A673 (cell line): ENCODE data around the gene LEFTY1. TPM values are rescaled to one million over a fixed set of nuclear protein-coding genes. Genes with fewer than 3 reads are reported as not detected.

ENCODE experiments used
- BruUV-seq: library from RNA; stranded (reverse); fragments of 400-500 nt; replicated peaks from 2 replicates; lab custom pipeline; 2021; lab: Mats Ljungman, UMichigan
- CTCF ChIA-PET: fragments of 300-600 bp; sonication (Branson Sonifier 250); formaldehyde crosslinking; loops from one replicate; lab custom pipeline; 2022; ENCODE audit warnings: antibody characterized with exemption; lab: Charles Lee
- POLR2A ChIA-PET: fragments of 300-600 bp; sonication (Branson Sonifier 250); formaldehyde crosslinking; loops from one replicate; lab custom pipeline; 2022; ENCODE audit warnings: antibody characterized with exemption; ENCODE audit not compliant: low non-redundant PET; lab: Charles Lee
- DNase-seq: peaks from one replicate; pipeline ENCODE4 v3.0.0-alpha.2; 2015; ENCODE audit warnings: low spot score
- H3K27ac ChIP-seq: fragments of 200-600 bp; sonication (generic); 2 replicates; pipeline ENCODE4 v1.5.1; 2016; ENCODE audit warnings: mixed run types, low read depth, mild to moderate bottlenecking, mixed read lengths, antibody characterized with exemption, low read length; ENCODE audit not compliant: poor library complexity, severe bottlenecking
- H3K27me3 ChIP-seq: fragments of 200-600 bp; sonication (generic); replicated peaks from 2 replicates; pipeline ENCODE4 v1.6.1; 2017; ENCODE audit warnings: mixed run types, low read depth, mild to moderate bottlenecking, mixed read lengths, antibody characterized with exemption, low read length; ENCODE audit not compliant: insufficient read depth, poor library complexity
- H3K36me3 ChIP-seq: fragments of 200-600 bp; sonication (generic); 2 replicates; pipeline ENCODE4 v1.6.1; 2016; ENCODE audit warnings: mixed run types, mild to moderate bottlenecking, mixed read lengths, antibody characterized with exemption, low read length; ENCODE audit not compliant: insufficient read depth, poor library complexity, severe bottlenecking
- H3K4me1 ChIP-seq: fragments of 200-600 bp; sonication (generic); 2 replicates; pipeline ENCODE4 v1.6.1; 2017; ENCODE audit warnings: mixed run types, mild to moderate bottlenecking, mixed read lengths, antibody characterized with exemption, low read length; ENCODE audit not compliant: insufficient read depth, poor library complexity, severe bottlenecking
- H3K4me3 ChIP-seq: fragments of 200-600 bp; sonication (generic); 2 replicates; pipeline ENCODE4 v1.5.1; 2016; ENCODE audit warnings: low read depth, mixed run types, mild to moderate bottlenecking, mixed read lengths, low read length; ENCODE audit not compliant: poor library complexity, severe bottlenecking
- H3K9me3 ChIP-seq: fragments of 200-600 bp; sonication (generic); 2 replicates; pipeline ENCODE4 v1.6.1; 2016; ENCODE audit warnings: mixed run types, low read depth, mild to moderate bottlenecking, mixed read lengths, antibody characterized with exemption, low read length; ENCODE audit not compliant: poor library complexity, severe bottlenecking
- CTCF ChIP-seq: fragments of 300-800, 200-600 bp; sonication (generic); conservative IDR thresholded peaks from 2 replicates; pipeline ENCODE4 v1.5.1; 2017; ENCODE audit warnings: low read depth, mild to moderate bottlenecking, antibody characterized with exemption, low read length, moderate library complexity, mixed read lengths
- EZH2 ChIP-seq: fragments of 200-600 bp; sonication (generic); IDR thresholded peaks from 2 replicates; pipeline ENCODE4 v1.6.1; 2017; ENCODE audit warnings: borderline replicate concordance, low read depth, mild to moderate bottlenecking, mixed read lengths, antibody characterized with exemption, low read length; ENCODE audit not compliant: poor library complexity, severe bottlenecking
- intact Hi-C: fragments of 100-400 bp; cut with micrococcal nuclease; formaldehyde crosslinking; loops from one replicate; pipeline ENCODE4 v1.10.0; 2022; ENCODE audit not compliant: unreplicated experiment
- total RNA-seq: library from RNA; stranded (reverse); gene quantifications from 2 replicates; pipeline ENCODE4 v1.2.3, GENCODE V29; 2021

Gene LEFTY1
- total RNA-seq, 1 experiment from 2014 or later = not detected

- ChIA-PET POLR2A (no interaction called here), CTCF (no interaction called here)
- DNase-seq = no peak
- Histone ChIP-seq H3K4me1 (no peaks in the 10 kb centered on the region), H3K27me3 (no peaks in the 10 kb centered on the region), H3K27ac (no peak overlapping the region), H3K36me3 (peaks cover 4% of the 10 kb centered on the region), H3K9me3 (no peaks in the 10 kb centered on the region), H3K4me3 (no peak overlapping the region)
- BruUV-seq = no TSS peak
- intact Hi-C loops = no loop called here
- TF ChIP-seq EZH2 (no peak), CTCF (no peak)
These were observed 15.6 kb downstream of the LEFTY1 start for GRCh38 chr1:225873281-225873850.

GRCh38 chr1:225872075-225872430 is 16.9 kb downstream of the LEFTY1 start:
- Histone ChIP-seq H3K4me3 (no peak overlapping the region), H3K36me3 (peaks cover 4% of the 10 kb centered on the region), H3K27me3 (no peaks in the 10 kb centered on the region), H3K9me3 (no peaks in the 10 kb centered on the region), H3K4me1 (no peaks in the 10 kb centered on the region), H3K27ac (no peak overlapping the region)
- DNase-seq = no peak
- POLR2A ChIA-PET = no interaction called here
- intact Hi-C loops = no loop called here
- no peak for TF ChIP-seq EZH2
- no peak for TF ChIP-seq CTCF
- CTCF ChIA-PET = no interaction called here
- no TSS peak for BruUV-seq

GRCh38 chr1:225871359-225872074 is 17.4 kb downstream of the LEFTY1 start:
- H3K36me3 ChIP-seq = peaks cover 4% of the 10 kb centered on the region
- BruUV-seq = no TSS peak
- POLR2A ChIA-PET = no interaction called here

More at GRCh38 chr1:225871359-225872074, 17.4 kb downstream of the LEFTY1 start:
- DNase-seq = no peak
- no peak overlapping the region for H3K27ac ChIP-seq
- peaks cover under 1% of the 10 kb centered on the region for H3K4me1 ChIP-seq
- TF ChIP-seq CTCF (no peak), EZH2 (no peak)
- no peaks in the 10 kb centered on the region for H3K9me3 ChIP-seq
- no peaks in the 10 kb centered on the region for H3K27me3 ChIP-seq
- CTCF ChIA-PET = no interaction called here
- H3K4me3 ChIP-seq = no peak overlapping the region
- intact Hi-C loops = no loop called here
